GM18951 (cell line): ENCODE measurements around the gene TPPP3.
"Not testable (repeated sequence)": the region's sequence is repeated elsewhere in the genome, so short reads cannot be mapped to it uniquely, and the experiment has no call there.

ENCODE experiments used
- POLR2A ChIP-seq: IDR thresholded peaks from 4 replicates; pipeline ENCODE4 v1.6.1; 2011; ENCODE audit warnings: mild to moderate bottlenecking; ENCODE audit not compliant: insufficient read length, insufficient read depth; ENCODE audit errors: extremely low read depth
- in situ Hi-C: fragments of 300-500 bp; cut with MboI; formaldehyde crosslinking; loops from one replicate; pipeline ENCODE4 v1.12.0; 2022; ENCODE audit warnings: low sequenced_read_pairs, mixed read lengths, inconsistent platforms; ENCODE audit not compliant: unreplicated experiment

Gene TPPP3

GRCh38 chr16:67388591-67388990 lies 4.7 kb downstream of the TPPP3 start:
- TF ChIP-seq POLR2A = no peak
- in situ Hi-C loops = no loop called here

DNA sequence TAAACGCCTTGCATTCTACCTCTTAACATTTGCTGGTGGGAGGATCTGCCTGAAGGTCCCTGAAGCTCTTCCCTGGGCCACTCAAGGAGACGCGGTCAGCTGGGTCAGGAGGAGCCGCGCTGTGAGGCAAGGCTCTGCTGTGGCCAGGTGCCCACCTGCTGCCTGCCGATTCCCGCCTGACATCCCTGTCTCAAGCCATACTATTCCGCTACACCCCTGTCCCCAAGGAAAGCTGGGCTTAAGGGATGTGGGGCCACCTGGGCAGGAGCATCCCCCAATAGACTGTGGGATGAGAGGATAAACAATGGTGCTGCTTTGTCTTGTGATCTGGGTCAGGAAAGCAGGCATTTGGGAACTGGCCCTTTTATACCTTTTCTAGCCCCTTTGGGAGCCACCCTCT lies 5.1 kb downstream of the TPPP3 start:
- in situ Hi-C loops = no loop called here
- no peak for TF ChIP-seq POLR2A

DNA sequence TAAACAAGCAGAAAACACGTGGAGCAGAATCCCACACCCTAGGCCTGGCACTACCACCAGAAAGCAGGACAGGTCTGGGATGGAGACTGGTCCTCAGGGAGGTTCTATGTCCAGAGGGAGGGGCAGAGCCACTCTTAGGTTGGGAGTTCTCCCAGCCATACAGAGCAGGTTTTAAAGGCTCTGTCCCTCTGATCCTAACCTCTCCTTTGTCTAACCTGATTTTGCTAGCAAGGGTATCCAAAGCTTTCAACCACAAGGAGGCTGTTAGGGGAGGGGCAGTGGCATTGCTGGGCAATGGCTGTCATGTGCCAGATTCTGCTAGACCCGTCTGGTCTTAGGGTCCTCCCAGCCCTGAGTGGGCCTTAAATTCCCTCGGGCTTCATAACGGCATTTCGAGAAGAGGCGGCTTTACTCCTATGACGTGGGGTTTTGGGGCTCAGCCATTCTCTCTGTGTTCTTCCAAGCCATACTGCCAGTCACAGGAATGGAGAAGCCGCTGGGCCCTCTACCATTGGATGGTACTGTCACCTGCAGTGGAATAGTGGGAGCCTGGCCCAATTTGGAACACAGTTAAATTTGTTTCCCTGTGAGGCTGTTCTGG lies 5.7 kb downstream of the TPPP3 start:
- in situ Hi-C loops = no loop called here
- no peak for TF ChIP-seq POLR2A

DNA sequence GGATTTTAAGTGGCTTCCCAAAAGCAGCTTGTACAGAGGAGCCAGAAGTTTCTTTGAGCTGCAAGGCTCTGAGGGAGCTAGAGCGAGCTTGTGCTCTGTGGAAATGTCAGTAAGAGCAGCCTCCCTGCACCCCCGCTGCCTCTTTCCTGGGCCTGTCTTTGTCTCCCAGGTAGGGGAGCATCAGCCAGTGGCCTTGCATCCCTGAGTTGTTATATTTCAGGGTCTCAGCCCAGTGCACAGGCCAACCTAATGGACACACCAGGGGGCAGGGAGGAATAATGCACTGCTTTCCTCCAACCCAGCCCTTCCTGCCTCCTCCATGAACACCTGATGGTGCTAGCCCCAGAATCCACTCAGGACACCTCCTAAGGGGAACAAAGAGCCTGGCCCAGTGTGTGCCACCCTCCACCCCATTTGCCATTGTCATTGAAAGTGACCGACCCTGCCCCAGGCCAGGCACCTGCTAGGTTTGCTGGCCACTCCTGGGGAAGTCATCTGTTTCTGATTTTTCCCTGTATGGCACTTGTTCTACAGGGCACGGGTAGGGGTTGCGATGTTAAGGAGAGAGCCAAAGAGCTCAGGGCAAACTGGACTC lies 6.3 kb downstream of the TPPP3 start:
- no peak for TF ChIP-seq POLR2A
- in situ Hi-C loops = no loop called here

DNA sequence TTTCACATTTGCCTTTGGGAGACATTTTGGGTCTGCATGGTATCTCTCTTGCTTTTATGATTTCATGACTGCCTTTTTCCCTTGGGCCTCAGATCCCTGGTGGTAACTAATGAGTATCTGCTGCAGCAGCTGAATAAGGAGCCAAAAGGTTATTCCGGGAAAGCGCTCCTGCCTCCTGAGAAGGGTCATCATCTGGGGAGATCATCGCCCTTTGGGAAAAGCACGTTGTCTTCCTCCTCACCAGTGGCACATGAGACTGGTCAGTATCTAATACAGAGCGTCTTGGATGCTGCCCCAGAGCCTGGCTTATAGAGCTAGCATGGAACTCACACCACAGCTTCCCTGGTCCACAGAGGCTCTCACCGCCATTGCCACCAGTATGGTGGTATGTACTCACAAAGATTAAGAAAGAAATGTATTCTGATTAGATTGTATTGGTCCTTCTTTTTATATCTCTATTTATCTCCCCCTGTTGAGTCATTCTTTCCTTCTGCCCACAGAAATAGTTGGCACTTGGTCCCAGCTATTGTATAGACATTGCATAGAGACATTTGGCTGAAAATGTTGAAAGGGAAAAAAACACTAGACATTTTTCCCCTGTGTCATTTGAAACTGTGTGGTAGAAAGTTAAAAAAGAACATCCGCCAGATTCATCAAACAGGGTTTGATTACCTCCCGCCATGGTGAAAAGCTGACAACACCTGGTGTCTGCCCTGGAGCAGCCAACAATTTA lies 8.4 kb downstream of the TPPP3 start:
- no peak for TF ChIP-seq POLR2A
- in situ Hi-C loops = no loop called here

DNA sequence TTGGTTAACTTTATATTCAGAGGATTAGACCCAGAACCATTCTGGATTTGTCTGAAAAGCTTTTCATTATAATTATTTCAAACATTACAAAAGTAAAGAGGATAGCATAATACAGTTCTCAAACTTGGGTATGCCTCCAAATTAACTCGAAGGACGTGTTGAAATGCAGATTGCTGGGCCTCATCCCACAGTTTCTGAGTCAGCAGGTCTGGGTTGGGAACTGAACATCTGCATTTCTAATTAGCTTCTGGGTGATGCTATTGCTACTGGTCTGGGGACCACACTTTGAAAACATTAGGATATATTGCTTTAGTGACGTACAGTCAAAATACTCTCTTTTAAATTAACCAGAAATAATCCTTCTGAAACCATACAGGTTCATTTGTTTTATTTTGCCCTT lies 10.0 kb downstream of the TPPP3 start:
- TF ChIP-seq POLR2A = no peak
- in situ Hi-C loops = no loop called here

DNA sequence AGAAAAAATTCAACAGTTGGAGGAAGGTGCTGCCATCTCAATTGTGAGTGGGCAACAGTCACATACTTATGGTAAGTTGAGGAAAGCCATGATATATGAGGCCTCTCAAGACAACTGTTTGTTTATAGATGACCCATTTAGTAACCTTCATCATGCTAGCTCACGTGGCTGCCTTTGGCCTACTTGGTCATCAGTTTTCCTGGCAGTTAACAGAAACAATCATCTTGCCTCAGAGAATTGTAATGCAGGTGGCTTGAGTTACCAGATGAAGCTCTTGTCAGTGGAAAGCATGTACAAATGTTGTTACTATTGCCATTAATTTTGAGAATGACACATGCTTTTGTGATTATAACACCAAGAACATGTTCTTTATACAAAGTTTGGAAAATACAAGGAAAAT lies 14.7 kb downstream of the TPPP3 start:
- TF ChIP-seq POLR2A = no peak
- in situ Hi-C loops = no loop called here

- in situ Hi-C loops = not testable (repeated sequence)
Observed at GRCh38 chr16:67376012-67376411, 17.3 kb downstream of the TPPP3 start.

GRCh38 chr16:67372664-67373063 lies 20.6 kb downstream of the TPPP3 start:
- in situ Hi-C loops = no loop called here
- TF ChIP-seq POLR2A = no peak

DNA sequence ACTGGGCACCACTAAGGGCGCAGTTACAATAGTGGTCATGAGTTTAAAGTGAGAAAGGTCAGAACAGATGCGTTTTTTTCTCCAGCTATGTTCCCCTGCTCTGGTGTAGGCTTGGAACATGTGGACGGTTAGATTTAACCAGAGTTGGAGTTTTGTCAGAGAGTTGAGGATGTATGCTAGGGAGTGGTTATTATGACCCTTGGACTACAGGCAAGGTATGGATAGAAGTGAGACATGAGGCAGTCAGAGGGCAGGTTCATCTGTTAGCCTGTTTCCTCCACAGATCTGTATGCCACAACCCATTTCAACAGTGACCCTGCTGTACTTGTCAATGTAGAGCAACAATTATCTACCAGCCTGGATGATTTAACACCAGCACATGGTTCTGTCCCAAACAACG lies 22.6 kb downstream of the TPPP3 start:
- in situ Hi-C loops = no loop called here
- TF ChIP-seq POLR2A = no peak

DNA sequence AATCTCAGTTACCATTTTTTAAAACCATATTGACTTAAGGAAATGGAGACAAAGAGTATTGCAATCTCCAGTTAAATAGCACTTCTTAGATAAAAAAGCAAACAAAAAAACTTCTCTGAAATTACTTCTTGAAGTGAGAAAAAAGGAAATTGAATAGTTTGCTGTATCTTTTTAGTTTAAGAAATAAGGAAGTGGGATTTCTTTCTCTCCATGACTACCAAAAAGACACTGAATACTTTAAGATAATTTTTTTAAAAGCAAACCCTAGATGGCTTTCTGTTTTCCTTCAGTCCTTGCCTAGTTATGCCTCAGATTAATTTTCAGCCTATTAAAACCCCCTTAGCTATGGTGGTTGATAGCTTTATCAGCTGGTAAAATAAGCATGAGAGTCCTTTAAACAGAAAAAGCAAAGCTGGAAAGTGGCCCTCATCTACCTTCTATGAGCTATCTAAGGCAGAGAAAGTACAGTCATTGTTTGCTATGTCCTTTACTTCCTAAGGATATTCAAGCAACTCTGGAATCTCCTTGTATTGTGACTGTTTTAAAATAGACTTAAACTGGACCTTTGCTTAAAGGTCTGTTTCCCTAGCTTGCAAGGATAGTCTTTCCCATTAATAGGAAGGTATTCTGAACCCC lies 28.6 kb downstream of the TPPP3 start:
- in situ Hi-C loops = no loop called here

GRCh38 chr16:67361038-67361437 lies 32.3 kb downstream of the TPPP3 start:
- TF ChIP-seq POLR2A = no peak
- in situ Hi-C loops = no loop called here

More for the DNA sequence above, 28.6 kb downstream of the TPPP3 start:
- no peak for TF ChIP-seq POLR2A

DNA sequence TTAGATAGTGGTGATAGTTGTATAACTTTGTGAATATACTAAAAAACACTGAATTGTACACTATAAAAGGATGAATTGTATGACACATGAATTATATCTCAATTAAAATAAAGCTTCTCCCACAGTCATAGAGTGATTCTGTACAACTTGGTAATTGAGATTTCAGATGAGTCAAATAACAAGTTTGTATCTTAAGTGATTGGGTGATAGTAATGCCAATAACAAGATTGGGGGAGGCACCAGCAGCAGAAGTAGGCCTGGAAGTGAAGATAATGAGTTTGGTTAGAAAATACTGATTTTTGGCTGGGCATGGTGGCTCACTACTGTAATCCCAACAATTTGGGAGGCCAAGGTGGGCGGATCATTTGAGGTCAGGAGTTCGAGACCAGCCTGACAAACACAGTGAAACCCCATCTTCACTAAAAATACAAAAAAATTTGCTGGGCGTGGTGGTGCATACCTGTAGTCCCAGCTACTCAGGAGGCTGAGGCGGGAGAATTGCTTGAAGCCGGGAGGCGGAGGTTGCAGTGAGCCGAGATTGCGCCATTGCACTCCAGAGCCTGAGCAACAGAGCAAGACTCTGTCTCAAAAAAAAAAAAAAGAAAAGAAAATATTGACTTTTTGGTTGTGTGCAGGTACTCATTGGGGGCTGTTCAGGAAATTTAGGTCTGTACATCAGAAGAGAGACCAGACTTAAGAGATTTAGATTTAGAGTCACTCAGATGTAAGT lies 33.6 kb downstream of the TPPP3 start:
- in situ Hi-C loops = not testable (repeated sequence)
